Superior temporal gyrus (tissue), 1 donor: ENCODE measurements around the gene NCAPG.

Experiments
- DNase-seq: peaks from one replicate; pipeline ENCODE4 v3.0.0-alpha.2; 2016; ENCODE audit errors: extremely low spot score

NCAPG gene

GRCh38 chr4:17810260-17811077 is at the start of gene NCAPG, which contains the start of gene DCAF16:
TSS of gene NCAPG (plus strand) at chr4:17810979. CDS start at chr4:17811078, 99 bp downstream.
TSS of gene DCAF16 (minus strand) at chr4:17810757. CDS start at chr4:17804141, 6,616 bp downstream.
- peak; percentile 100 for DNase-seq

- DNase-seq, result no peak
Observed at GRCh38 chr4:17761062-17761461, 49.7 kb upstream of the NCAPG start.

GRCh38 chr4:17762726-17763125 is 48.1 kb upstream of the NCAPG start:
- DNase-seq, result no peak

GRCh38 chr4:17763416-17763815 is 47.4 kb upstream of the NCAPG start:
- no peak for DNase-seq

GRCh38 chr4:17763931-17764330 is 46.8 kb upstream of the NCAPG start:
- no peak for DNase-seq

- DNase-seq, result no peak
Observed at GRCh38 chr4:17765514-17766286, 45.1 kb upstream of the NCAPG start.

- no peak for DNase-seq
Observed at GRCh38 chr4:17766826-17767458, 43.8 kb upstream of the NCAPG start.

- DNase-seq, result no peak
Observed at GRCh38 chr4:17769406-17770174, 41.2 kb upstream of the NCAPG start.

GRCh38 chr4:17770845-17771244 is 39.9 kb upstream of the NCAPG start:
- DNase-seq, result no peak

- DNase-seq, result no peak
Observed at GRCh38 chr4:17771284-17771908, 39.4 kb upstream of the NCAPG start.

GRCh38 chr4:17773135-17773698 is 37.6 kb upstream of the NCAPG start:
- no peak for DNase-seq

- no peak for DNase-seq
Observed at GRCh38 chr4:17778431-17778830, 32.3 kb upstream of the NCAPG start.

GRCh38 chr4:17780501-17781299 is 30.1 kb upstream of the NCAPG start:
- DNase-seq, result no peak

GRCh38 chr4:17781300-17782287 is 29.2 kb upstream of the NCAPG start, which contains the start of gene FAM184B:
TSS of gene FAM184B (minus strand) at chr4:17781621. CDS start at chr4:17781299, 322 bp downstream.
- no peak for DNase-seq

GRCh38 chr4:17785858-17786257 is 24.9 kb upstream of the NCAPG start:
- DNase-seq, result no peak

- no peak for DNase-seq
Observed at GRCh38 chr4:17786567-17786966, 24.2 kb upstream of the NCAPG start.

GRCh38 chr4:17787315-17787714 is 23.5 kb upstream of the NCAPG start:
- no peak for DNase-seq

- no peak for DNase-seq
Observed at GRCh38 chr4:17788956-17789355, 21.8 kb upstream of the NCAPG start.

- DNase-seq, result no peak
Observed at GRCh38 chr4:17794730-17795129, 16.0 kb upstream of the NCAPG start.
